ENCODE results near the gene TLE1.
A peak's percentile ranks its signal among the peaks of the same experiment; 100 is the strongest.
"Not testable (repeated sequence)": the region's sequence is repeated elsewhere in the genome, so short reads cannot be mapped to it uniquely, and the experiment has no call there.

TLE1 gene

GRCh38 chr9:81599837-81600236, 89.5 kb downstream of the TLE1 start:
- peak; percentile 56 for FAIRE-seq

- no peak for FAIRE-seq
Observed at GRCh38 chr9:81598811-81599210, 90.5 kb downstream of the TLE1 start.

- no peak for FAIRE-seq
Observed at GRCh38 chr9:81598123-81598497, 91.2 kb downstream of the TLE1 start.

GRCh38 chr9:81597419-81598122, 91.8 kb downstream of the TLE1 start:
- no peak for FAIRE-seq

GRCh38 chr9:81596679-81597418, 92.5 kb downstream of the TLE1 start:
- no peak for FAIRE-seq

GRCh38 chr9:81595887-81596543, 93.3 kb downstream of the TLE1 start:
- no peak for FAIRE-seq

GRCh38 chr9:81595293-81595692, 94.1 kb downstream of the TLE1 start:
- FAIRE-seq, result not testable (repeated sequence)

GRCh38 chr9:81594415-81594814, 94.9 kb downstream of the TLE1 start:
- FAIRE-seq, result no peak

- no peak for FAIRE-seq
Observed at GRCh38 chr9:81592887-81593266, 96.5 kb downstream of the TLE1 start.

GRCh38 chr9:81591791-81592190, 97.6 kb downstream of the TLE1 start:
- FAIRE-seq, result no peak

- FAIRE-seq, result no peak
Observed at GRCh38 chr9:81590688-81591087, 98.7 kb downstream of the TLE1 start.

GRCh38 chr9:81589819-81590218, 99.5 kb downstream of the TLE1 start:
- no peak for FAIRE-seq

- no peak for FAIRE-seq
Observed at GRCh38 chr9:81589392-81589791, 100.0 kb downstream of the TLE1 start.

GRCh38 chr9:81588148-81588871, 101.0 kb downstream of the TLE1 start:
- FAIRE-seq, result peak; percentile 92

- FAIRE-seq, result no peak
Observed at GRCh38 chr9:81586786-81587185, 102.6 kb downstream of the TLE1 start.

- FAIRE-seq, result no peak
Observed at GRCh38 chr9:81585191-81585763, 104.1 kb downstream of the TLE1 start.

- no peak for FAIRE-seq
Observed at GRCh38 chr9:81584099-81584498, 105.2 kb downstream of the TLE1 start.

- FAIRE-seq, result no peak
Observed at GRCh38 chr9:81581986-81582385, 107.4 kb downstream of the TLE1 start.

- FAIRE-seq, result no peak
Observed at GRCh38 chr9:81579381-81579780, 110.0 kb downstream of the TLE1 start.

- no peak for FAIRE-seq
Observed at GRCh38 chr9:81578606-81579005, 110.7 kb downstream of the TLE1 start.

- no peak for FAIRE-seq
Observed at GRCh38 chr9:81575956-81576355, 113.4 kb downstream of the TLE1 start.

- FAIRE-seq, result no peak
Observed at GRCh38 chr9:81574405-81574804, 114.9 kb downstream of the TLE1 start.

Measured in islet of Langerhans (tissue), 1 donor.